ENCODE data around the gene NRROS. TPM values are rescaled to one million over a fixed set of nuclear protein-coding genes. Genes with fewer than 3 reads are reported as not detected.

Gene NRROS
- total RNA-seq, 1 donor from 2014 or later: 1.3 TPM

DNA sequence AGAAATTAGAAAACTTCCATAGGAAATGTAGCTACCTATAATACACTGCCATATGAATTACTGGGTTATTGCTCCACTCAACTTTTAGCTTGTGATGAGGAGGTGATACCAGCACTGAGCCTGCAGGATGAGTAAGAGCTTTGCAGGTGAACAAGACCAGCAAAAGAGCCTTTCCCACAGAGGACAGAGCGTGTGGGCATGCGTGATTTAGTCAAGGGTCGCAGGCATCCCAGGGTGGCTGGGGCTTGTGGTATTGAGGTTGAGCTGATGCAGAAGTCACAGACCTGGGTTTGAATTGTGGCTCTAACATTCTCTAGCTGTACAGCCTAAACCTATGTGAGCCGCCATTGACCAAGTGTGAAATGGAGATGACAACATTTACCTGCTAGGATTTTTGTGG, 5.6 kb downstream of the NRROS start:
- H3K9me3 Mint-ChIP-seq: no peaks in the 10 kb centered on the region
- TF ChIP-seq, protein P1, sequence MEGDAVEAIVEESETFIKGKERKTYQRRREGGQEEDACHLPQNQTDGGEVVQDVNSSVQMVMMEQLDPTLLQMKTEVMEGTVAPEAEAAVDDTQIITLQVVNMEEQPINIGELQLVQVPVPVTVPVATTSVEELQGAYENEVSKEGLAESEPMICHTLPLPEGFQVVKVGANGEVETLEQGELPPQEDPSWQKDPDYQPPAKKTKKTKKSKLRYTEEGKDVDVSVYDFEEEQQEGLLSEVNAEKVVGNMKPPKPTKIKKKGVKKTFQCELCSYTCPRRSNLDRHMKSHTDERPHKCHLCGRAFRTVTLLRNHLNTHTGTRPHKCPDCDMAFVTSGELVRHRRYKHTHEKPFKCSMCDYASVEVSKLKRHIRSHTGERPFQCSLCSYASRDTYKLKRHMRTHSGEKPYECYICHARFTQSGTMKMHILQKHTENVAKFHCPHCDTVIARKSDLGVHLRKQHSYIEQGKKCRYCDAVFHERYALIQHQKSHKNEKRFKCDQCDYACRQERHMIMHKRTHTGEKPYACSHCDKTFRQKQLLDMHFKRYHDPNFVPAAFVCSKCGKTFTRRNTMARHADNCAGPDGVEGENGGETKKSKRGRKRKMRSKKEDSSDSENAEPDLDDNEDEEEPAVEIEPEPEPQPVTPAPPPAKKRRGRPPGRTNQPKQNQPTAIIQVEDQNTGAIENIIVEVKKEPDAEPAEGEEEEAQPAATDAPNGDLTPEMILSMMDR (IDR thresholded peaks at IDR 0.05; ENCODE audit: unreplicated experiment): no peak

GRCh38 chr3:196645897-196646665, 6.6 kb downstream of the NRROS start:
- Mint-ChIP-seq H3K27me3 (ENCODE audit: low read depth) (no peaks in the 10 kb centered on the region), H3K9me3 (no peaks in the 10 kb centered on the region), H3K27ac (no peak overlapping the region), H3K36me3 (no peaks in the 10 kb centered on the region), H3K4me3 (no peak overlapping the region), H3K4me1 (peaks cover 4% of the 10 kb centered on the region)
- TF ChIP-seq, protein P1 (IDR thresholded peaks at IDR 0.05; ENCODE audit: unreplicated experiment): no peak
- DNase-seq (ENCODE audit: low spot score in 2 of 2, unreplicated experiment in 2 of 2): no peak

More for the DNA sequence above, 5.6 kb downstream of the NRROS start:
- no peaks in the 10 kb centered on the region for H3K4me1 Mint-ChIP-seq
- no peaks in the 10 kb centered on the region for H3K36me3 Mint-ChIP-seq
- no peak overlapping the region for H3K27ac Mint-ChIP-seq
- H3K27me3 Mint-ChIP-seq (ENCODE audit: low read depth): peaks cover 6% of the 10 kb centered on the region
- no peak for DNase-seq (ENCODE audit: low spot score in 2 of 2, unreplicated experiment in 2 of 2)
- no peak overlapping the region for H3K4me3 Mint-ChIP-seq

GRCh38 chr3:196646666-196647216, 7.2 kb downstream of the NRROS start:
- Mint-ChIP-seq H3K36me3 (no peaks in the 10 kb centered on the region), H3K27ac (no peak overlapping the region), H3K4me1 (peaks cover 5% of the 10 kb centered on the region), H3K9me3 (no peaks in the 10 kb centered on the region), H3K4me3 (no peak overlapping the region), H3K27me3 (ENCODE audit: low read depth) (no peaks in the 10 kb centered on the region)
- TF ChIP-seq, protein P1 (IDR thresholded peaks at IDR 0.05; ENCODE audit: unreplicated experiment): no peak
- DNase-seq (ENCODE audit: low spot score in 2 of 2, unreplicated experiment in 2 of 2): no peak

- H3K9me3 Mint-ChIP-seq: no peaks in the 10 kb centered on the region
- H3K27me3 Mint-ChIP-seq (ENCODE audit: low read depth): no peaks in the 10 kb centered on the region
These were observed 11.3 kb downstream of the NRROS start for GRCh38 chr3:196650740-196651311.

DNA sequence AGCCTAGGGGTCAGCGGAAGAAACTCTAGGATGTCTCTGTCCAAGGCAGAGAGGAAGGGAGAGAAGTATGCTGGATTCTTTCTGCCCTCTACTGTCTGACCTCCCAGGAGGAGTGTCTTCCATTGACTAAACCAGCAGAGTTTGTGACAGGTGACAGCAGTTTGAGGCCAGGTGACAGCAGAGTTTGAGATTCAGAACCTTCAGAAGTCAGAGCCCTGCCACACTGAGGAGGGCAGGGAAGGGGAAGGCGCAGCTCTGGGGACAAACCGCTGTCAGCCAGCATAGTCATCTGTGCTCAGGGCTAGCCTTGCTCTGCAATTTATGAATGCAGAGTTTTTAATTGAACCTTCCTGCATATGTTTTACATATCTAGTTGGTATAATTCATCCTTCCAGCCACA, 12.3 kb downstream of the NRROS start:
- no peaks in the 10 kb centered on the region for H3K9me3 Mint-ChIP-seq

More at GRCh38 chr3:196650740-196651311, 11.3 kb downstream of the NRROS start:
- DNase-seq (ENCODE audit: low spot score in 2 of 2, unreplicated experiment in 2 of 2): no peak
- H3K4me3 Mint-ChIP-seq: no peak overlapping the region
- H3K36me3 Mint-ChIP-seq: no peaks in the 10 kb centered on the region
- peaks cover 5% of the 10 kb centered on the region for H3K4me1 Mint-ChIP-seq
- no peak overlapping the region for H3K27ac Mint-ChIP-seq
- TF ChIP-seq, protein P1 (IDR thresholded peaks at IDR 0.05; ENCODE audit: unreplicated experiment): no peak

More for the DNA sequence above, 12.3 kb downstream of the NRROS start:
- Mint-ChIP-seq H3K4me1 (peaks cover 5% of the 10 kb centered on the region), H3K36me3 (no peaks in the 10 kb centered on the region), H3K27me3 (ENCODE audit: low read depth) (no peaks in the 10 kb centered on the region), H3K27ac (no peak overlapping the region), H3K4me3 (no peak overlapping the region)
- TF ChIP-seq, protein P1 (IDR thresholded peaks at IDR 0.05; ENCODE audit: unreplicated experiment): no peak
- DNase-seq (ENCODE audit: low spot score in 2 of 2, unreplicated experiment in 2 of 2): no peak

Data from mesothelial cell of epicardium (in vitro differentiated cells).